ENCODE measurements around the gene ARL16. TPM values are rescaled to one million over a fixed set of nuclear protein-coding genes. Genes with fewer than 3 reads are reported as not detected.

Gene ARL16
- total and polyA plus RNA-seq, 2 of the 4 experiments (the other 2 are of a cell fraction), result 51.1 to 77.9 TPM

DNA sequence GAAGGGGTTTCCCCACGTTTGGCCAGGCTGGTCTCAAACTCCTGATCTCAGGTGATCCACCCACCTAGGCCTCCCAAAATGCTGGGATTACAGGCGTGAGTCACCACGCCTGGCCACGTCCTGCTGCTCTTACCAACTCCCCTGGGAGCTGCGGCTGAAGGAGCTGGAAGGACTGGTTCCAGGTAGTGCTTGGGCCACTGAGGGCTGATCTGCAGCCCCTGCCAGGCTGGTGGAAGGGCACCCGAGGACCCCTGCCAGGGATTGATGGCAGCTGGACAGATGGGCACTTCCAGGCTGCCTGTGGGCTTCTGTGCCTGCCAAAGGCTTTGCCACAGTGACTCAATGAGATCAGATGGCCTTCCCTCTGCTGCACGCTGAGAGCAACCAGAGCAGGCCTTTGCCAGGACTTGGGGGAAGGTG lies 19.5 kb downstream of the ARL16 start:
- Histone ChIP-seq H3K4me2 (ENCODE audit: low read depth, low read length) (no peak overlapping the region), H3K56ac (ENCODE audit: extremely low read depth, insufficient read depth, low read length) (no peak overlapping the region), H2BK20ac (ENCODE audit: low read depth, low read length) (no peak overlapping the region), H3K27ac (ENCODE audit: insufficient read depth, low read length) (no peak overlapping the region), H3K9me1 (ENCODE audit: insufficient read depth, low read length) (peaks cover 19% of the 10 kb centered on the region), H3K27me3 (ENCODE audit: control insufficient read depth, insufficient read depth, low read length) (no peaks in the 10 kb centered on the region), H3K18ac (ENCODE audit: low read depth, low read length) (no peak overlapping the region), H3K4me3 (ENCODE audit: insufficient read depth, low read depth, low read length) (no peak overlapping the region), H2BK120ac (ENCODE audit: low read depth, low read length) (no peak overlapping the region), H2BK5ac (ENCODE audit: low read depth, low read length, poor library complexity, severe bottlenecking) (no peak overlapping the region), H4K8ac (ENCODE audit: low read depth in 2 of 2, low read length in 2 of 2) (no peak overlapping the region), H3K4ac (ENCODE audit: low read depth, low read length) (no peak overlapping the region), H2AFZ (replicated peaks; ENCODE audit: low read length, poor library complexity) (no peak overlapping the region), H3K23ac (ENCODE audit: low read depth, low read length) (no peak overlapping the region), H3K36me3 (ENCODE audit: control insufficient read depth, insufficient read depth, low read length) (peaks cover 15% of the 10 kb centered on the region), H3K9me3 (ENCODE audit: control insufficient read depth, insufficient read depth, low read length) (no peaks in the 10 kb centered on the region), H4K20me1 (ENCODE audit: insufficient read depth, low read length) (no peaks in the 10 kb centered on the region), H3K14ac (replicated peaks; ENCODE audit: low read depth, low read length) (no peak overlapping the region), H2AK9ac (replicated peaks; ENCODE audit: low read depth, low read length, poor library complexity) (no peak overlapping the region), H3K9ac (ENCODE audit: low read depth, low read length) (no peak overlapping the region), H2AK5ac (ENCODE audit: low read depth, low read length) (no peak overlapping the region), H4K5ac (ENCODE audit: low read depth, low read length) (no peak overlapping the region), H4K91ac (ENCODE audit: insufficient read depth, low read depth, low read length) (no peak overlapping the region), H2BK15ac (ENCODE audit: low read depth, low read length) (no peak overlapping the region), H3K79me1 (ENCODE audit: low read depth in 1 of 2, low read length in 2 of 2) (peaks cover 27 to 40% of the 10 kb centered on the region in 2 experiments), H3K4me1 (ENCODE audit: control insufficient read depth, insufficient read depth, low read length) (peaks cover 10% of the 10 kb centered on the region)
- dilution Hi-C loops (cut with HindIII; ENCODE audit: low sequenced_read_pairs, unreplicated experiment), result no loop called here
- intact Hi-C loops (cut with micrococcal nuclease), result no loop called here
- ATAC-seq (ENCODE audit: low read depth), result no peak
- TF ChIP-seq CEBPB (IDR thresholded peaks at IDR 0.05; ENCODE audit: low read depth, low read length) (no peak), RAD21 (IDR thresholded peaks at IDR 0.05; ENCODE audit: low read length) (no peak), POLR2A (IDR thresholded peaks at IDR 0.05; ENCODE audit: low read depth, low read length) (no peak), NFE2L2 (IDR thresholded peaks at IDR 0.05; ENCODE audit: low read depth, low read length) (no peak), RFX5 (IDR thresholded peaks at IDR 0.05; ENCODE audit: low read depth, low read length) (no peak), FOS (IDR thresholded peaks at IDR 0.05; ENCODE audit: low read depth, low read length) (no peak), SMC3 (IDR thresholded peaks at IDR 0.05; ENCODE audit: low read depth, low read length) (no peak), MXI1 (IDR thresholded peaks at IDR 0.05; ENCODE audit: borderline replicate concordance, low read depth, low read length) (no peak)
- TF ChIP-seq, protein P1, sequence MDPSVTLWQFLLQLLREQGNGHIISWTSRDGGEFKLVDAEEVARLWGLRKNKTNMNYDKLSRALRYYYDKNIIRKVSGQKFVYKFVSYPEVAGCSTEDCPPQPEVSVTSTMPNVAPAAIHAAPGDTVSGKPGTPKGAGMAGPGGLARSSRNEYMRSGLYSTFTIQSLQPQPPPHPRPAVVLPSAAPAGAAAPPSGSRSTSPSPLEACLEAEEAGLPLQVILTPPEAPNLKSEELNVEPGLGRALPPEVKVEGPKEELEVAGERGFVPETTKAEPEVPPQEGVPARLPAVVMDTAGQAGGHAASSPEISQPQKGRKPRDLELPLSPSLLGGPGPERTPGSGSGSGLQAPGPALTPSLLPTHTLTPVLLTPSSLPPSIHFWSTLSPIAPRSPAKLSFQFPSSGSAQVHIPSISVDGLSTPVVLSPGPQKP (IDR thresholded peaks at IDR 0.05; ENCODE audit: borderline replicate concordance, low read depth, low read length), result no peak
- TF ChIP-seq, protein P2, sequence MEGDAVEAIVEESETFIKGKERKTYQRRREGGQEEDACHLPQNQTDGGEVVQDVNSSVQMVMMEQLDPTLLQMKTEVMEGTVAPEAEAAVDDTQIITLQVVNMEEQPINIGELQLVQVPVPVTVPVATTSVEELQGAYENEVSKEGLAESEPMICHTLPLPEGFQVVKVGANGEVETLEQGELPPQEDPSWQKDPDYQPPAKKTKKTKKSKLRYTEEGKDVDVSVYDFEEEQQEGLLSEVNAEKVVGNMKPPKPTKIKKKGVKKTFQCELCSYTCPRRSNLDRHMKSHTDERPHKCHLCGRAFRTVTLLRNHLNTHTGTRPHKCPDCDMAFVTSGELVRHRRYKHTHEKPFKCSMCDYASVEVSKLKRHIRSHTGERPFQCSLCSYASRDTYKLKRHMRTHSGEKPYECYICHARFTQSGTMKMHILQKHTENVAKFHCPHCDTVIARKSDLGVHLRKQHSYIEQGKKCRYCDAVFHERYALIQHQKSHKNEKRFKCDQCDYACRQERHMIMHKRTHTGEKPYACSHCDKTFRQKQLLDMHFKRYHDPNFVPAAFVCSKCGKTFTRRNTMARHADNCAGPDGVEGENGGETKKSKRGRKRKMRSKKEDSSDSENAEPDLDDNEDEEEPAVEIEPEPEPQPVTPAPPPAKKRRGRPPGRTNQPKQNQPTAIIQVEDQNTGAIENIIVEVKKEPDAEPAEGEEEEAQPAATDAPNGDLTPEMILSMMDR (conservative IDR thresholded peaks at IDR 0.05; ENCODE audit: low read depth, low read length), result no peak
- CTCF ChIA-PET, result no interaction called here
- 100% methylated on average over 5 of the region's 7 CpGs; no CpG with 5 or more reads in 1 of the 2 experiments for WGBS, 2 experiments (ENCODE audit: extremely low coverage in 2 of 2, insufficient read length in 1 of 2)
- POLR2A ChIA-PET (ENCODE audit: unreplicated experiment), result no interaction called here
- in situ Hi-C loops (cut with MboI; ENCODE audit: low sequenced_read_pairs), result no loop called here
- DNase-seq, result no peak
- BruUV-seq (replicated peaks), result no TSS peak

Measured in IMR-90 (cell line).